Heart right ventricle (tissue), 16 donors: ENCODE data around the gene NEURL2. TPM values are rescaled to one million over a fixed set of nuclear protein-coding genes. Genes with fewer than 3 reads are reported as not detected.

Source experiments
- ATAC-seq, 8 donors: fragments of 200-7000 bp; cut with Tn5 transposase; one replicate each; pipeline ENCODE4 v1.9.1; 2020; ENCODE audit warnings: mild to moderate bottlenecking in 8 of 8, moderate library complexity in 8 of 8, moderate number of reproducible peaks in 1 of 8
- DNase-seq, 2 donors: peaks; one replicate each; pipeline ENCODE4 v3.0.0-alpha.2; 2020
- H3K27ac ChIP-seq, 10 donors: fragments of 200-600 bp; sonication (generic) in 2 of 10; one replicate each; pipeline versions ENCODE4 v1.5.0 to v1.8.0; 2020 to 2022; ENCODE audit warnings: mild to moderate bottlenecking in 3 of 10
- H3K27me3 ChIP-seq, 7 donors: fragments of 200-600 bp; one replicate each; pipeline ENCODE4 v1.8.0; 2021 to 2022; ENCODE audit warnings: mild to moderate bottlenecking in 2 of 7
- H3K36me3 ChIP-seq, 9 donors: fragments of 200-600 bp; sonication (generic) in 1 of 9; one replicate each; pipeline versions ENCODE4 v1.5.0 to v1.8.0; 2020 to 2022; ENCODE audit warnings: mild to moderate bottlenecking in 2 of 9
- H3K4me1 ChIP-seq, 9 donors: fragments of 200-600 bp; sonication (generic) in 1 of 9; one replicate each; pipeline versions ENCODE4 v1.5.0 to v1.8.0; 2020 to 2022; ENCODE audit warnings: mild to moderate bottlenecking in 4 of 9
- H3K4me3 ChIP-seq, 10 donors: fragments of 200-600 bp; sonication (generic) in 2 of 10; one replicate each; pipeline versions ENCODE4 v1.5.0 to v1.8.0; 2020 to 2022; ENCODE audit warnings: mild to moderate bottlenecking in 7 of 10, moderate library complexity in 2 of 10
- H3K9me3 ChIP-seq, 11 donors: fragments of 200-600 bp in 10 of 11; sonication (generic) in 2 of 11; one replicate each; pipeline versions ENCODE4 v1.5.0 to v1.8.0; 2013 to 2022; ENCODE audit warnings: mild to moderate bottlenecking in 2 of 11, control low read depth in 1 of 11, moderate library complexity in 1 of 11
- WGBS, 2 donors: extraction: QIAGEN DNeasy Blood & Tissue Kit; methylation state at CpG; one replicate each; pipeline ENCODE4 v1.1.7; 2013; ENCODE audit warnings: inconsistent platforms in 1 of 2; 5-methylcytosine and 5-hydroxymethylcytosine counted together
- intact Hi-C, 10 donors: fragments of 100-400 bp; cut with DNase I; formaldehyde crosslinking; loops; one replicate each; pipeline versions ENCODE4 v1.11.1 to v1.14.2; 2022
- polyA plus RNA-seq, 2 donors: library from polyadenylated mRNA; stranded (reverse); fragments of 200-250 nt; gene quantifications; one replicate each; pipeline ENCODE4 v1.2.3, GENCODE V29; 2013
- total RNA-seq, 10 donors: library from RNA; stranded (reverse); fragmentation: NEBNext Ultra II Directional in 3 of 10; extraction: Animal tissue kit (Norgen Biotek cat#: 25700) in 3 of 10; gene quantifications; one replicate each; pipeline versions ENCODE4 v1.2.1 to v1.2.4, GENCODE V29; 2021 to 2023
- TF ChIP-seq, protein P1 (sequence below), 9 donors: fragments of 200-600 bp; sonication (generic) in 2 of 9; IDR thresholded peaks; one replicate each; pipeline versions ENCODE4 v1.5.0 to v1.8.0; 2021 to 2022; ENCODE audit warnings: antibody characterized with exemption in 9 of 9, mild to moderate bottlenecking in 5 of 9, moderate library complexity in 1 of 9
- donor health status: Arrhythmogenic right ventricular cardiomyopathy.
- donor health status: ischemic (EF 13 %, LVEDD 7.1; RV severe dilation, severe dysfunction).
- donor health status: healthy with polysubstance abuse.
- donor health status: DM: no; HTN: yes; CAD: no.
- donor health status: DM: no; HTN: no; CAD: no.
- donor health status: ischemic (EF 25% LVEDD 6.9; RV normal size, moderate dysfunction).
- donor health status: ischemic (EF 25% LVEDD 5.7; RV mildly dilated, moderate dysfunction).
- donor health status: healthy.
- donor health status: DM: yes; HTN: yes; CAD: no.
- donor health status: Ischemic cardiomyopathy.
- donor health status: ischemic (EF 35%, LVEDD 5.7; RV mildly dilated, moderate dysfunction).
- donor health status: nonischemic (EF 11% LVEDD 7.7; RV severe dilation, severe dysfunction).
- donor health status: DM: yes; HTN: yes; CAD: no.
- donor health status: PGD.
- donor health status: ischemic (EF 29% LVEDD 5.4; RV normal size, mild dysfunction).
- donor health status: nonischemic (EF 23%, LVEDD 6.1; RV moderate dilation, normal function).

The NEURL2 gene
- total and polyA plus RNA-seq, 12 donors, result 3.3 to 11.1 (median 7.8) TPM

DNA sequence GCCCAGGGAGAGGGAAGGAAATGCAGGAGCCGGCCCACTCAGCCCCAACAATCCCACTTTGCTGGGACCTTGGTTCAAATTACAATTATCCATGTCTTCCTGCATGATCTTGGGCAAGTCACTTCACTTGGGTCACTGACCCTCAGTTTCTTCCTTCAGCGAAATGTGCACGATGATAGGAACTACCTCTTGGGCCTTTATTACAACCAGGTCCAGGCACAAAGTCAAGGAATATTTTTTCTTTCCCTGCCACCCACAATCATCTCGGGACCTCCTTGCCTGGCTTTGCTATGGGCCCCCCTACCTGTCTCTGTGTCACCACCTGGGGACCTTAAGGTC lies 21.3 kb upstream of the NEURL2 start:
- Histone ChIP-seq H3K4me3 (peak overlapping the region; percentile 33 to 64 (median 58)), H3K36me3 (peaks cover 0 to 24% (median 0%) of the 10 kb centered on the region in 9 donors), H3K9me3 (no peaks in the 10 kb centered on the region), H3K4me1 (peaks cover 6 to 65% (median 29%) of the 10 kb centered on the region in 9 donors), H3K27me3 (peaks cover 0 to 11% (median 0%) of the 10 kb centered on the region in 7 donors), H3K27ac (peak overlapping the region in 8 of 10 donors; percentile 78 to 84 (median 80))
- 27 to 28% methylated on average over 4 of the region's 4 CpGs for WGBS, 2 donors
- DNase-seq (no peak), ATAC-seq (no peak)
- intact Hi-C loops, result no loop called here
- TF ChIP-seq, protein P1, sequence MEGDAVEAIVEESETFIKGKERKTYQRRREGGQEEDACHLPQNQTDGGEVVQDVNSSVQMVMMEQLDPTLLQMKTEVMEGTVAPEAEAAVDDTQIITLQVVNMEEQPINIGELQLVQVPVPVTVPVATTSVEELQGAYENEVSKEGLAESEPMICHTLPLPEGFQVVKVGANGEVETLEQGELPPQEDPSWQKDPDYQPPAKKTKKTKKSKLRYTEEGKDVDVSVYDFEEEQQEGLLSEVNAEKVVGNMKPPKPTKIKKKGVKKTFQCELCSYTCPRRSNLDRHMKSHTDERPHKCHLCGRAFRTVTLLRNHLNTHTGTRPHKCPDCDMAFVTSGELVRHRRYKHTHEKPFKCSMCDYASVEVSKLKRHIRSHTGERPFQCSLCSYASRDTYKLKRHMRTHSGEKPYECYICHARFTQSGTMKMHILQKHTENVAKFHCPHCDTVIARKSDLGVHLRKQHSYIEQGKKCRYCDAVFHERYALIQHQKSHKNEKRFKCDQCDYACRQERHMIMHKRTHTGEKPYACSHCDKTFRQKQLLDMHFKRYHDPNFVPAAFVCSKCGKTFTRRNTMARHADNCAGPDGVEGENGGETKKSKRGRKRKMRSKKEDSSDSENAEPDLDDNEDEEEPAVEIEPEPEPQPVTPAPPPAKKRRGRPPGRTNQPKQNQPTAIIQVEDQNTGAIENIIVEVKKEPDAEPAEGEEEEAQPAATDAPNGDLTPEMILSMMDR (IDR thresholded peaks at IDR 0.05), result no peak

DNA sequence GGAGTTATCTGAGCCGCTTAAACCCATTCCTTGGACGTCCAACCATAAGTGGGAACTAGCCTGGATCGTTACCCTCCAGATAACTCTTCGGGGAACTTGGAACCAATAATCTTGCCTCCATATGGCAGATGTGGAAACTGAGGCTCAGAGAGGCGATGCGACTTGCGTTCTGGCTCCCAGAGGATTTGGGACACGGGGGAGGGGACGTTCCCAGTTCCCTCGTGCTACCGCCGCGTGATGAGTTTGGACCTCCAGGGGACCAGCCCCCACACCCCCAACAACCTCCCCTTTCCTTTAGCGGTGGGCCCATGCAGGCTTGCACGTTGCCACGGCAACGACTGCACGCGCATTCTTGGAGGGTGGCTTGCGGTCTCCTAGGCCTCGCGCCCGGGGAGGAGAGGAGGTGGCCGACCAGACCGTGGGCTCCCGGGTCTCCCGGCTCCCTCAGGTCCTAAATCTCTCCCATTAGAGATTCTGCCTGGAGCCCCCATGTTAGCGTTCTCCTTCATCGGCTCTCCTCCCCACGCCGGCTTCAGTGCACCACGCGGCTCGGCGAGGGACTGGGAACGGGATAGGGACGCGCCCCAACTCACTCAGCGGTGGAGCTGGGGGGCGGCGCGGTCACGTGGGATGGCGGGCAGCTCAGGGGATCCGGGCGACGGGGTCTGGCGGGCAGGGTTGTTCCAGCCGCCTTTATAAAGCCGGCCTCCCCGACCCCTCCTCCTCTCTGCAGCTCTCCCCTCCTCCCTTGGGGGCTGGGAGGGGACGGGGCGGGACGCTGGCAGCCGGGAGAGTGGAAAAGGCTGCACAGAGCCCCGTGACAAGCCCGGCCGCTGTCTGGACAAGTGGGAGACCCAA lies 20.7 kb upstream of the NEURL2 start, which contains the start of gene PLTP:
PLTP (minus strand) TSS at position 670 of the 858 bp plus-strand sequence. CDS start 703 bp downstream, outside the sequence.
- peak within 1 kb of the TSS; percentile 19 to 84 (median 80) for H3K27ac ChIP-seq
- TF ChIP-seq, protein P1 (IDR thresholded peaks at IDR 0.05), result no peak
- peaks cover 0 to 11% (median 0%) of the 10 kb centered on the region in 7 donors for H3K27me3 ChIP-seq
- ATAC-seq, result peak; percentile 54 to 73 (median 64)
- intact Hi-C loops, result loop anchor here in 2 of 10 donors (2.0 kb wide), 2 partner anchors 21 to 23 kb away; partner anchors contain the start of genes PCIF1 (in 2 of the 2), CTSA (in 1 of the 2) and NEURL2 (in 1 of the 2)
- peaks cover 0 to 30% (median 0%) of the 10 kb centered on the region in 9 donors for H3K36me3 ChIP-seq
- H3K4me3 ChIP-seq, result peak within 1 kb of the TSS; percentile 33 to 64 (median 58)
- no peaks in the 10 kb centered on the region for H3K9me3 ChIP-seq
- 0 to 1% methylated on average over 50 to 58 of the region's 58 CpGs for WGBS, 2 donors
- peak; percentile 75 to 82 for DNase-seq
- H3K4me1 ChIP-seq, result peaks cover 6 to 59% (median 27%) of the 10 kb centered on the region in 9 donors

DNA sequence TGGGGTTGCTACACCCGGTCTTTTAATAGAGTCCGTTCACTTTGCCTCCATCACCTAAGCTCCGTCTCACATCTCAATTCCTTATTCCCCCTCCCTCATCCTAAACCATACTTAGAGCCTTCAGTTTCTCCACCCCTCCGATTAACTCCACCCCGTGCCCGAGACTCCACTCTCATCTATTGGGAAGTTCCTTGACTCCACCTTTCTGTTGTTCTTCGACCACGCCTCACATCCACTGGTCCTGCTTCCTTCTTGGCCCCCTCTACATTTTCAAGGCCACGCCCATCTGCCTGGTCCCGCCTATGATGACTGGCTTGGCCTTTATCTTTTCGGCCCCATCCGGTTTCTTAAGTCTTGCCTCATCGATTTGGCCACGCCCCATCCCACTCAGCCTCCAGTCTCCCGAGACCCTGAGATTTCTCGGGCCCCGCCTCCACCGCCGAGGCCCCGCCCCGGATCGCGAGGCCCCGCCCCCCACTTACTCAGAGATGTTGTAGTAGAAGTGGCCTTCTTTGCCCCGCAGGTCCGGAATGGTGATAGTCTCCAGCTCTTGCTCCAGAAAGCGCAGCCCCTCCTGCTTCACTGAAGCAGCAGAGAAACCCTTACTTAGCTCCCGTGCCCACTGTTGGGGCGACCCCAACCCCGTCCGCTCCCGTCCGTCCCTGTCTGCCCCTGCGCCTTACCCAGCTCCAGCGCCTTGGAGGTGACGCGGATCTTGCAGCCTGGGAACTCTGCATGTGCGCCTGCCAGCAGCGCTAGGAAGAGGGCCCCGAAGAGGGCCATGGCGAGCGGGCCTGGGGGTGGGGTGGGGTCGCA lies 19.9 kb upstream of the NEURL2 start:
- H3K36me3 ChIP-seq, result peaks cover 0 to 38% (median 0%) of the 10 kb centered on the region in 9 donors
- H3K4me3 ChIP-seq, result peak overlapping the region; percentile 33 to 64 (median 58)
- peaks cover 0 to 11% (median 0%) of the 10 kb centered on the region in 7 donors for H3K27me3 ChIP-seq
- peak; percentile 95 to 97 for DNase-seq
- ATAC-seq, result peak; percentile 87 to 95 (median 91)
- H3K27ac ChIP-seq, result peak overlapping the region; percentile 19 to 84 (median 80)
- no peaks in the 10 kb centered on the region for H3K9me3 ChIP-seq
- intact Hi-C loops, result loop anchor here in 2 of 10 donors (2.0 kb wide), 2 partner anchors 20 to 24 kb away; partner anchors contain the start of genes PCIF1 (in 2 of the 2), CTSA (in 1 of the 2) and NEURL2 (in 1 of the 2)
- TF ChIP-seq, protein P1 (IDR thresholded peaks at IDR 0.05), result no peak
- WGBS, 2 donors, result 4% methylated on average over 43 of the region's 43 CpGs
- peaks cover 6 to 59% (median 27%) of the 10 kb centered on the region in 9 donors for H3K4me1 ChIP-seq
